K562 (cell line): Measurements from ENCODE around the gene ADM5. TPM values are rescaled to one million over a fixed set of nuclear protein-coding genes. Genes with fewer than 3 reads are reported as not detected.

Experiments used
- ATF1 ChIP-seq, 2 experiments: fragments of 450-650 bp in 1 of 2; IDR thresholded peaks; 2 replicates each; pipeline ENCODE4 v1.6.1; 2016; ENCODE audit warnings: missing compliant biosample characterization in 1 of 2, missing genetic modification characterization in 1 of 2
- BRD9 ChIP-seq: fragments of 450-650 bp; IDR thresholded peaks from 2 replicates; pipeline ENCODE4 v1.6.1; 2018; ENCODE audit warnings: low read depth; ENCODE audit not compliant: partially characterized antibody
- ELF1 ChIP-seq: fragments of 200-800 bp; sonication (Bioruptor generic); IDR thresholded peaks from 2 replicates; pipeline ENCODE4 v1.6.1; 2016; ENCODE audit warnings: missing genetic modification characterization, missing compliant biosample characterization
- GTF2A2 ChIP-seq: IDR thresholded peaks from 2 replicates; pipeline ENCODE4 v1.6.1; 2016; ENCODE audit warnings: mild to moderate bottlenecking, missing genetic modification characterization, missing compliant biosample characterization
- KAT2B ChIP-seq: IDR thresholded peaks from one replicate; pipeline ENCODE4 v1.6.1; 2012; ENCODE audit warnings: low read depth, mild to moderate bottlenecking, control low read depth, inconsistent platforms, low read length, moderate library complexity
- KLF6 ChIP-seq: fragments of 250-450 bp; sonication (Bioruptor Pico); IDR thresholded peaks from 2 replicates; pipeline ENCODE4 v1.4.0; 2020; ENCODE audit warnings: mild to moderate bottlenecking, moderate library complexity, borderline replicate concordance
- L3MBTL2 ChIP-seq: fragments of 450-650 bp; IDR thresholded peaks from 2 replicates; pipeline ENCODE4 v1.6.1; 2016; ENCODE audit warnings: mild to moderate bottlenecking, moderate library complexity
- NFE2L1 ChIP-seq: fragments of 450-650 bp; IDR thresholded peaks from 2 replicates; pipeline ENCODE4 v1.6.1; 2016; ENCODE audit warnings: missing genetic modification characterization, low read depth, mild to moderate bottlenecking, missing compliant biosample characterization, moderate library complexity, borderline replicate concordance
- NFIC ChIP-seq: fragments of 450-650 bp; IDR thresholded peaks from 2 replicates; pipeline ENCODE4 v1.6.1; 2017; ENCODE audit warnings: mild to moderate bottlenecking, inconsistent platforms
- PHB2 ChIP-seq: fragments of 450-650 bp; IDR thresholded peaks from 2 replicates; pipeline ENCODE4 v1.6.1; 2017; ENCODE audit warnings: low read depth
- SUPT5H ChIP-seq: fragments of 450-650 bp; IDR thresholded peaks from 2 replicates; pipeline ENCODE4 v1.6.1; 2016
- TRIM24 ChIP-seq, 2 experiments: fragments of 450-650 bp; IDR thresholded peaks; 2 replicates each; pipeline ENCODE4 v1.6.1; 2016
- ZNF174 ChIP-seq: fragments of 250-450 bp; sonication (Bioruptor Pico); IDR thresholded peaks from 2 replicates; pipeline ENCODE4 v1.4.0; 2020; ENCODE audit warnings: mild to moderate bottlenecking
- ZNF24 ChIP-seq: fragments of 450-650 bp; IDR thresholded peaks from 2 replicates; pipeline ENCODE4 v1.6.1; 2016
- ZNF778 ChIP-seq: fragments of 450-650 bp; formaldehyde crosslinking; IDR thresholded peaks from 2 replicates; pipeline ENCODE4 v1.4.0; 2020; ENCODE audit warnings: mild to moderate bottlenecking, moderate library complexity
- polyA plus RNA-seq, 8 experiments: library from polyadenylated mRNA; depleted of rRNA in 4 of 8; stranded (reverse) in 5 of 8; unstranded in 3 of 8; fragments of >200 nt; fragmentation: Nextera tagmentation in 2 of 8; fragmentation: Illumina TruSeq in 1 of 8; extraction: Ambion mirVana in 2 of 8; extraction: Trizol in 1 of 8; gene quantifications; 2 replicates each; pipeline versions ENCODE4 v1.2.1 to v1.2.3, GENCODE V29; 2011 to 2014; ENCODE audit warnings: inconsistent platforms in 1 of 8, missing spikeins in 1 of 8
- total RNA-seq, 7 experiments: library from RNA; depleted of rRNA in 6 of 7; stranded (reverse); fragments of >200 nt in 6 of 7; fragmentation: Illumina TruSeq in 2 of 7; extraction: Trizol in 2 of 7; gene quantifications; 2 replicates each; pipeline versions ENCODE4 v1.2.1 to v1.2.3, GENCODE V29; 2011 to 2021; ENCODE audit warnings: low replicate concordance in 1 of 7
- TF ChIP-seq, protein P1 (sequence below), 2 experiments: fragments of 450-650 bp in 1 of 2; sonication (generic) in 1 of 2; formaldehyde crosslinking in 1 of 2; IDR thresholded peaks; 2 replicates each; pipeline versions ENCODE4 v1.7.1 to v1.9.0; 2016 to 2022; ENCODE audit warnings: inconsistent platforms in 1 of 2, mild to moderate bottlenecking in 1 of 2, missing genetic modification reagents in 1 of 2
- TF ChIP-seq, protein P2 (sequence below): IDR thresholded peaks from 2 replicates; pipeline ENCODE4 v1.6.1; 2014; ENCODE audit warnings: antibody characterized with exemption
- TF ChIP-seq, protein P3 (sequence below): fragments of 450-650 bp; formaldehyde crosslinking; IDR thresholded peaks from 2 replicates; pipeline ENCODE4 v1.4.0; 2022; ENCODE audit warnings: missing genetic modification characterization

ADM5 gene
- total and polyA plus RNA-seq, 9 of the 15 experiments (the other 6 are each of a cell fraction or from before 2014, with no cell fraction given) = 0.13 to 8.4 (median 2.0) TPM; not detected in 1

DNA sequence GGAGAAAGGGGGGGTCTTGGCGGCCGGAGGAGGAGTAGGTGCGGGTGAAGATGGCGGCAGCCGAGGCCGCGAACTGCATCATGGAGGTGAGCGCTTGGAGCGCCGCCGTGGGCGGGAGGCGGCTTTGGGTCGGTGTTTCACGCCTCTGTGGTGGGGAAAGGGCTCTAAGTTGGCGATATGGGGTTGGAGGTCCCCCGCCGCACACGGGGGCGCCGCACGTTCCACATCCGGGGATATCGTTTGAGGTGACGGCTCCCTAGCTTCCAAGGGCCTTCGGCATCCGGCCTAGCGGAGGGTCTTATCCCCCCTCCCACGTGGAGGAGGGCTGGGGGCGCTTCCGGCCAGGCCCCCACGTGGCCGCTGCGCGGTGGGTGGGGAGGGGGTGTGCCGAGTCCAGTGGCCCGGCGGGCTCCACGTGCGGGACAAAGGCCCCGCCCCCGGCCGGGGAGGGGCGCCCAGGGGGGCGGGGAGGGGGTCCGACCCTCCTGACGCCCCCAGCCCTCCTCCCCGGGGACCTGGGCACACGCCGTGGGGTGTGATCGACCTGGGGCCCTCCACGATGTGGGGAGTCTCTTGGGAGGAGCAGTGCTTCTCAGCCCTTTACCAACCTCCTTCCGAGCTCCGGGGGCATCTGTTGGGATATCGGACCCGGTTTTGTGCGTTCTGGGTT lies 12.0 kb upstream of the ADM5 start, which contains the start of gene PRMT1 (continued):
- TF ChIP-seq, protein P1, sequence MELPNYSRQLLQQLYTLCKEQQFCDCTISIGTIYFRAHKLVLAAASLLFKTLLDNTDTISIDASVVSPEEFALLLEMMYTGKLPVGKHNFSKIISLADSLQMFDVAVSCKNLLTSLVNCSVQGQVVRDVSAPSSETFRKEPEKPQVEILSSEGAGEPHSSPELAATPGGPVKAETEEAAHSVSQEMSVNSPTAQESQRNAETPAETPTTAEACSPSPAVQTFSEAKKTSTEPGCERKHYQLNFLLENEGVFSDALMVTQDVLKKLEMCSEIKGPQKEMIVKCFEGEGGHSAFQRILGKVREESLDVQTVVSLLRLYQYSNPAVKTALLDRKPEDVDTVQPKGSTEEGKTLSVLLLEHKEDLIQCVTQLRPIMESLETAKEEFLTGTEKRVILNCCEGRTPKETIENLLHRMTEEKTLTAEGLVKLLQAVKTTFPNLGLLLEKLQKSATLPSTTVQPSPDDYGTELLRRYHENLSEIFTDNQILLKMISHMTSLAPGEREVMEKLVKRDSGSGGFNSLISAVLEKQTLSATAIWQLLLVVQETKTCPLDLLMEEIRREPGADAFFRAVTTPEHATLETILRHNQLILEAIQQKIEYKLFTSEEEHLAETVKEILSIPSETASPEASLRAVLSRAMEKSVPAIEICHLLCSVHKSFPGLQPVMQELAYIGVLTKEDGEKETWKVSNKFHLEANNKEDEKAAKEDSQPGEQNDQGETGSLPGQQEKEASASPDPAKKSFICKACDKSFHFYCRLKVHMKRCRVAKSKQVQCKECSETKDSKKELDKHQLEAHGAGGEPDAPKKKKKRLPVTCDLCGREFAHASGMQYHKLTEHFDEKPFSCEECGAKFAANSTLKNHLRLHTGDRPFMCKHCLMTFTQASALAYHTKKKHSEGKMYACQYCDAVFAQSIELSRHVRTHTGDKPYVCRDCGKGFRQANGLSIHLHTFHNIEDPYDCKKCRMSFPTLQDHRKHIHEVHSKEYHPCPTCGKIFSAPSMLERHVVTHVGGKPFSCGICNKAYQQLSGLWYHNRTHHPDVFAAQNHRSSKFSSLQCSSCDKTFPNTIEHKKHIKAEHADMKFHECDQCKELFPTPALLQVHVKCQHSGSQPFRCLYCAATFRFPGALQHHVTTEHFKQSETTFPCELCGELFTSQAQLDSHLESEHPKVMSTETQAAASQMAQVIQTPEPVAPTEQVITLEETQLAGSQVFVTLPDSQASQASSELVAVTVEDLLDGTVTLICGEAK (IDR thresholded peaks at IDR 0.05) = peak; percentile 68
- TF ChIP-seq, protein P1 (CRISPR knock-in tag; IDR thresholded peaks at IDR 0.05) = no peak
- TF ChIP-seq SUPT5H = peak; percentile 96
- no peak for TF ChIP-seq KLF6 (CRISPR knock-in tag)
- TF ChIP-seq GTF2A2 = peak; percentile 69
- TF ChIP-seq, protein P2, sequence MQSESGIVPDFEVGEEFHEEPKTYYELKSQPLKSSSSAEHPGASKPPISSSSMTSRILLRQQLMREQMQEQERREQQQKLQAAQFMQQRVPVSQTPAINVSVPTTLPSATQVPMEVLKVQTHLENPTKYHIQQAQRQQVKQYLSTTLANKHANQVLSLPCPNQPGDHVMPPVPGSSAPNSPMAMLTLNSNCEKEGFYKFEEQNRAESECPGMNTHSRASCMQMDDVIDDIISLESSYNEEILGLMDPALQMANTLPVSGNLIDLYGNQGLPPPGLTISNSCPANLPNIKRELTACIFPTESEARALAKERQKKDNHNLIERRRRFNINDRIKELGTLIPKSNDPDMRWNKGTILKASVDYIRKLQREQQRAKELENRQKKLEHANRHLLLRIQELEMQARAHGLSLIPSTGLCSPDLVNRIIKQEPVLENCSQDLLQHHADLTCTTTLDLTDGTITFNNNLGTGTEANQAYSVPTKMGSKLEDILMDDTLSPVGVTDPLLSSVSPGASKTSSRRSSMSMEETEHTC = no peak
- peak in 1 of 2 experiments; percentile 18; a peak in 1 of 4 replicates for TF ChIP-seq TRIM24 (IDR thresholded peaks at IDR 0.05)
- TF ChIP-seq, protein P3, sequence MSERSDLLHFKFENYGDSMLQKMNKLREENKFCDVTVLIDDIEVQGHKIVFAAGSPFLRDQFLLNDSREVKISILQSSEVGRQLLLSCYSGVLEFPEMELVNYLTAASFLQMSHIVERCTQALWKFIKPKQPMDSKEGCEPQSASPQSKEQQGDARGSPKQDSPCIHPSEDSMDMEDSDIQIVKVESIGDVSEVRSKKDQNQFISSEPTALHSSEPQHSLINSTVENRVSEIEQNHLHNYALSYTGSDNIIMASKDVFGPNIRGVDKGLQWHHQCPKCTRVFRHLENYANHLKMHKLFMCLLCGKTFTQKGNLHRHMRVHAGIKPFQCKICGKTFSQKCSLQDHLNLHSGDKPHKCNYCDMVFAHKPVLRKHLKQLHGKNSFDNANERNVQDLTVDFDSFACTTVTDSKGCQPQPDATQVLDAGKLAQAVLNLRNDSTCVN (CRISPR knock-in tag) = 0 out of 2 replicates have a peak, but pooled peaks have one; percentile 44
- TF ChIP-seq ELF1 (tag) = peak; percentile 72; the same call in 1 of the 2 replicates
- TF ChIP-seq ZNF24 = no peak
- TF ChIP-seq L3MBTL2 = peak; percentile 67; the same call in 1 of the 2 replicates
- TF ChIP-seq ATF1 (CRISPR knock-in tag; IDR thresholded peaks at IDR 0.05) = no peak
- no peak for TF ChIP-seq ATF1 (tag; IDR thresholded peaks at IDR 0.05)
- peak; percentile 21 for TF ChIP-seq BRD9
- TF ChIP-seq PHB2 = no peak
- TF ChIP-seq KAT2B = peak; percentile 85
- peak; percentile 51 for TF ChIP-seq NFIC
- TF ChIP-seq NFE2L1 (tag) = no peak
- TF ChIP-seq ZNF174 (CRISPR knock-in tag) = no peak
- no peak for TF ChIP-seq ZNF778 (CRISPR knock-in tag)
